HG03575 (cell line): Measurements from ENCODE around the gene PDZK1IP1.
"Not testable (repeated sequence)": the region's sequence is repeated elsewhere in the genome, so short reads cannot be mapped to it uniquely, and the experiment has no call there.

Experiments
- ATAC-seq: cut with Tn5 transposase; IDR thresholded peaks from one replicate; pipeline ENCODE4 v1.9.1; 2021; ENCODE audit not compliant: unreplicated experiment, insufficient number of reproducible peaks, low FRiP score; ENCODE audit errors: extremely low read depth

The PDZK1IP1 gene

DNA sequence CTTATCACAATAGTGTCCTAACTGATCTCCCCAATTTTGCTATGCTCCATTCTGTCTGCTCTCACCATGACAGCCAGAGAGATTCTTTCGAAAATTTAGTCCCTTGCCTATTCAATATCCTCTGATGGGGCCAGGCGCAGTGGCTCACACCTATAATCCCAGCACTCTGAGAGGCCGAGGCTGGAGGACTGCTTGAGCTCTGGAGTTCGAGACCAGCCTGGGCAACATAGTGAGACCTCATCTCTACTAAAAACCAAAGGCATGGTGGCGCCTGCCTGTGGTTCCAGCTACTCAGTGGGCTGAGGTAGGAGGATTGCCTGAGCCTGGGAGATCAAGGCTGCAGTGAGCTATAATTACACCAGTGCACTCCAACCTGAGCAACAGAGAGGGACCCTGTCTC lies 16.1 kb upstream of the PDZK1IP1 start:
- no peak for ATAC-seq

DNA sequence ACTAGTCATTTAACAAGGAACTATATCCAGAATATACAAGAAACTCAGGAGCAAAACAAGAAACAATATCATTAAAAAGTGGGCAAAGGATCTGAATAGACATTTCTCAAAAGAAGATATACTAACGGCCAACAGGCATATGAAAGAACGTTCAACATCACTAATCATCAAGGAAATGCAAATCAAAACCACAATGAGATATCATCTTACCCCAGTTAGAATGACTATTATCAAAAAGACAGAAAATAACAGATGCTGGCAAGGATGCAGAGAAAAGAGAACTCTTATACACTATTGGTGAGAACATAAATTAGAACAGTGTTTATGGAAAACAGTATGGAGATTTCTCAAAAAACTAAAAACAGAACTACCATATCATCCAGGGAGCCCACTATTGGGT lies 13.7 kb upstream of the PDZK1IP1 start:
- not testable (repeated sequence) for ATAC-seq

DNA sequence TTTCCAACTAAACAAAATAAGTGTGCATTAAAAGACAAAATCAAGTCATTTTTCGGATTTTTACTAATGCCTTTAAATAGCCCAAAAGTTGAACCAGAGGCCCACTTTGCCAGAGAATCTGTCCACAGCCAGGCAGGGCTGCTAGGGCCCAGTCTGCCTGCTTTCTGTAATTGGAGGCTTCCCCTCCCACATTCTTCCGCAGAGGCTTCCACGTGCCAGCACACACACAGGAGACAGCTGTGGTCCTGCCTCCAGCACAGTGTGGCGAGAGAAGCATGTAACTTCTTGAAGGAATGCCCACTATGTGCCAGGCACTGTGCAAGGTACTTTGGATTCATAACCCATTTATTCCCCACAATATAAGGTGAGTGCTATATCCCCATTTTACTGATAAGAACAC lies 11.3 kb upstream of the PDZK1IP1 start:
- no peak for ATAC-seq

DNA sequence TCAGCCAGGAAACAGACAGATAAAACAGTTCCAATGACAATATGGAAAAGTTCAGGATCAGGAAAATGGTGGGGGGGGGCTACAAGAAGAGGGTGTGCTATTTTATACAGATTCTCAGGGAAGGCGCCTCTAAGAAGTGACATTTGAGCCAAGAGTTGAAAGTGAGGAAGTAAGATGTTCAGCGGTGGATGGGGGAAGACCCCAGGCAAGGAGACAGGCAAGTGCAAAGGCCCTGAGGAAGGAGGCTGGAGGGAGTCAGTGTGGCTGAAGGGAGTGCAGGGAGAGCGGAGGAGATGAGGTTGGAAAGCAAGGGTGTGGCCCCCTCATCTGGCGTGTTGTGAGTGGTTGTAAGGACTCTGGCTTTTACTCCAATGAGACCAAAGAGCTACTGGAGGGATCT lies 8.4 kb upstream of the PDZK1IP1 start:
- no peak for ATAC-seq

DNA sequence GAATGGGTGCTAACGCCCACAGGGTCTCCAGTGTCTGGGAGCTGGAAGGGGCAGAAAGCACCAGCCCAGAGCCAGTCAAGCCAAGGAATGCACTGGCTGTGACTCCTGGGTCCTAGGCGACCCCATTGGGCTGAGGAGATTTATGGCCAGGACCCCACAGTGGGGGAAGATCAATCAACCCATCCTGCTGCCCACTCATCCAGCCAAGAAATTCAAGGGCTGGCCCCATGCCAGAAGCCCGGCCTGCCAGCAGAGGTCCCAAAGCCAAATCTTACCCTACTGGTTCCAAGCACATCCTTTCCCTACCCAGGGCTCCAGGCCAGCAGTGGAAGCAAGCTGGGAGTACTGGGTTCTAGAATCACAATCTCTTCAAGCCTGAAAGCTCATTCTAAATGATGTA lies 6.8 kb upstream of the PDZK1IP1 start:
- ATAC-seq: no peak

DNA sequence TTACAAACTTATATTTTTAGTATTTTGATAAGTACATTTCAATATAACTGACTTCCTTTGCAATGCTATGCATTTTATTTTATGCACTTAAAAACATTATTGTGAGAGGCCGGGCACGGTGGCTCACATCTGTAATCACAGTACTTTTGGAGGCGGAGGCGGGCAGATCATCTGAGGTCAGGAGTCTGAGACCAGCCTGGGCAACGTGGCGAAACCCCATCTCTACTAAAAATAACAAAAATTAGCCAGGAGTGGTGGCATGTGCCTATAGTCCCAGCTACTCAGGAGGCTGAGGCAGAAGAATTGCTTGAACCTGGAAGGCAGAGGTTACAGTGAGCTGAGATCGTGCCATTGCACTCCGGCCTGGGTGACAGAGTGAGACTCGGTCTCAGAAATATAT lies 6.1 kb upstream of the PDZK1IP1 start:
- ATAC-seq: not testable (repeated sequence)

DNA sequence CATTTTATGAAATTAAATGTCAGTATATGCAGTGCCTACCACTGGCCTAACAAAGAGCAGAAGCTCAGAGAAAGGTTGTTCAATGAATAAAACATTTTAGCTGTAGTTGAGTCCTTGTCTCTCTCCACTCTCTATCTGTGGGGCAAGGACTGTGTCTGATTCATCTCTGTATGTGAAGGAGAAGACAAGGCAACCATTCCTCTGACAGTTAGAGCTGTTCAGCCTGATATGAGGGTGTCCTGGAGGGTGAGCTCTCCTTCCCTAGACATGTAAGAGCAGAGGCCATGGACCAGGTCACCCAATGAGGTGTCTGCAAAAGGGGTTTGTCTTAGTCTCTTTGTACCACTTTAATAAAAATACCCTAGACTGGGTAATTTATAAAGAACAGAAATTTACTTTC lies 4.5 kb upstream of the PDZK1IP1 start:
- ATAC-seq: no peak

DNA sequence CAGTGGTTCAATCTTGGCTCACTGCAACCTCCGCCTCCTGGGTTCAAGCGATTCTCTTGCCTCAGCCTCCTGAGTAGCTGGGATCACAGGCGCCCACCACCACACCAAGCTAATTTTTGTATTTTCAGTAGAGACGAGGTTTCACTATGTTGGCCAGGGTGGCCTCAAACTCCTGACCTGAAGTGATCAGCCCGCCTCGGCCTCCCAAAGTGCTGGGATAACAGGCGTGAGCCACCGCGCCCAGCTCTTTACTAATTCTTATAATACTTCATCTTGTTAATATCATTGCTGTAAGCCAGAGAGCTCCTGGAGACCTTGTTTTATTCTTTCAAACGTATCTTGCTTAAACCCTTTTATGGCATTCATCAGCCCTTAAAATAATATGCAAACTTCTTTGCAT lies 3.7 kb upstream of the PDZK1IP1 start:
- not testable (repeated sequence) for ATAC-seq

DNA sequence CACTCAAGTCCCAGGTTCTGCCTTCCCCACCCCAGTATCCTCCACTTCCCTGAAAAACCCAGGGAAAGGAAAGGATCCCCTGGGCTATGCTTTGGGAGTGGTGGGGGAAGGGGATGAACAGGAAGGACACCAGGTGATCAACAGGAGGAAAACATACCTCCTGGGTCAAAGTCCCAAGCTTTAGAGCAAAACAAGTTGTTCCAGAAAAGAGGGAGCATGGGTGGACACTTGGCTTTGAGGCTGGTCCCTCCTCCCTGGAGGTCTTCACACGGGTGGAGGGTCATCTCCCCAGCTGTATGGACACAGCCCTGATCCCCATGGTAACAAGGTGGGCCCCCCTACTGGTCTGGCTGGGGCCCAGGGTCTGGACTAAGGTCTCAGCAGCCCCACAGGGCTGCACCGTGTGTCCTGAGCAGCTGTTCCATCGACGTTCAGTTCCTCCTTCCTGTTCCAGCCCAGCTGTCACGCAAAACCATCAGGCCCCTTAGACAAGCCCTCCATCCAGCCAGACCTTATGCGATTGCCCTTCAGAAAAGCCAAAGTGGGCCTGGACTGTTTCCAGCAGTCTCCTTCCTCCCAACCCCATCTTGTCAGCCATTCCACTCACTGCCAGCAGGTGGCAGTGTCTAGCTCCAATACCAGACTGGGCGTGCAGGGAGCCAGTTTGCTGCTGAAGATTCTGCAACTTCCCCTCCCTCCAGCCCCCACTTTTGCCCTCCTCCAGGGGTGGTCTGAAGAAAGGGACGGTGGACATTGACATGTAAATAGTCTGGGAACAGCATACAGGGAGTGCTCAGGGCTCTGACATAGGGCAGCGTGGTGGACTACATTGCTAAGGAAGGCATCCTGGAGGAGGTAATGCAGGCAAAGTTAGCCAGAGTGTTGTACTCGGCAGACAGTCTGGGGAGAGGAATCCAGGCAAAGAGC lies 2.9 kb upstream of the PDZK1IP1 start:
- ATAC-seq: no peak

DNA sequence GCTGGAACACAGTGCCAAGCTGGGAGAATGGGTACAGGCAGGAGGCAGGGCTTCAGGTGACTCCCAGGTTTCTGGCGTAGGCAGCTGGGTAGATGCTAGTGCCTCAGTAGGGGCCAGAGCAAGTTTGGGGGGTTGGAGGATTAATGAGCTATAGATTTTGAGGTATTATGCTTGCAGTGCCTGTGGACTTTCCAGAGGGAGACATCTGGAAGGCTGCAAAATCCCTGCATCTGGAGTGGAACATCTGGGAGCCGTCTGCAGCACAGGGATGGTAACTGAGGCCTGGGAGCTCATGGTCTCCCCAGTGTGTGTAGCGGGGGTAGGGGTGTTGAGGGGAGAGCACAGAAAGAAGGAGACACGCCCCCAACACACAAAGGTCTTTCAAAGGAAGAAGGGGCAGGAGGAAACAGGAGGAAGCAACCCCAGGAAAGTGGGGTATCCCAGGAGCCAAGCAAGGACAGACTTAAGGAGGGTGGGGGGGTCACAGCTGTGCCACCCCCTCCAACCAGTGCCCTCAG lies 2.2 kb upstream of the PDZK1IP1 start:
- ATAC-seq: no peak

DNA sequence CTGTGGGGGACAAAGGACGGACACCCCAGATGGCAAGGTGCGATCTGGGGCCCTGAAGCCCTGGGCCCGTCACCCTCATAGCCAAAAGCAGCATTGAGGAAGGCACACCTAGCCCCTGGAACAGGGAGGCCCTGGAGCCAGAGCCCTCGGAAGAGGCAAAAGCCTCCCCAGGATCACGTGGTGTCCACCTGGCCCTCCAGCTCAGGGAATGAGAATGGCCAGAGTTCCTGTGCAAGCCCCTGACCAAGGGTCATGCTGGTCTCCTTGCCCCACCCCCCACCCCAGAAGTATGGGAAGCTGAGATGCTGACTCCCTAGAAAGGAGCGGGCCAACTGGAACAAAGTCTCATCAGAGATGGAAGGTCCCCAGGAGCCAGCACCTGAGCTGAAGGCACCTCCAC lies 1.0 kb upstream of the PDZK1IP1 start:
- ATAC-seq: no peak

DNA sequence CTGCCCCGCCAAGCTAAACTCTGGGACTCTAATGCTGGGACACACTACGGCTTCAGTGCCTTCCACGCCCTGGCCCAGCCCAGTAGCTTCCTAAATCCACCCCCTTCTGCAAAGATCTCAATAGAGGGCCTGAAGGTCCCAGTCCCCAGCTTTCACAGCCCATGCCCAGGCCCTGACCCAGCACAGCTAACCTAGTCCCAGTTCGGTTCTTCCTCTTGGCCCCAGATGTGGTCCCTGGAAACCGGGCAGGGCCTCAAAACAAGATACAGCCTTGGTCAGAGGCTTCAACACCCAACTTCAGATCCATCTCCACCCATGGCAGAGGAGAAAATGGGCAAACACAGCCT lies 646 bp upstream of the PDZK1IP1 start:
- no peak for ATAC-seq

DNA sequence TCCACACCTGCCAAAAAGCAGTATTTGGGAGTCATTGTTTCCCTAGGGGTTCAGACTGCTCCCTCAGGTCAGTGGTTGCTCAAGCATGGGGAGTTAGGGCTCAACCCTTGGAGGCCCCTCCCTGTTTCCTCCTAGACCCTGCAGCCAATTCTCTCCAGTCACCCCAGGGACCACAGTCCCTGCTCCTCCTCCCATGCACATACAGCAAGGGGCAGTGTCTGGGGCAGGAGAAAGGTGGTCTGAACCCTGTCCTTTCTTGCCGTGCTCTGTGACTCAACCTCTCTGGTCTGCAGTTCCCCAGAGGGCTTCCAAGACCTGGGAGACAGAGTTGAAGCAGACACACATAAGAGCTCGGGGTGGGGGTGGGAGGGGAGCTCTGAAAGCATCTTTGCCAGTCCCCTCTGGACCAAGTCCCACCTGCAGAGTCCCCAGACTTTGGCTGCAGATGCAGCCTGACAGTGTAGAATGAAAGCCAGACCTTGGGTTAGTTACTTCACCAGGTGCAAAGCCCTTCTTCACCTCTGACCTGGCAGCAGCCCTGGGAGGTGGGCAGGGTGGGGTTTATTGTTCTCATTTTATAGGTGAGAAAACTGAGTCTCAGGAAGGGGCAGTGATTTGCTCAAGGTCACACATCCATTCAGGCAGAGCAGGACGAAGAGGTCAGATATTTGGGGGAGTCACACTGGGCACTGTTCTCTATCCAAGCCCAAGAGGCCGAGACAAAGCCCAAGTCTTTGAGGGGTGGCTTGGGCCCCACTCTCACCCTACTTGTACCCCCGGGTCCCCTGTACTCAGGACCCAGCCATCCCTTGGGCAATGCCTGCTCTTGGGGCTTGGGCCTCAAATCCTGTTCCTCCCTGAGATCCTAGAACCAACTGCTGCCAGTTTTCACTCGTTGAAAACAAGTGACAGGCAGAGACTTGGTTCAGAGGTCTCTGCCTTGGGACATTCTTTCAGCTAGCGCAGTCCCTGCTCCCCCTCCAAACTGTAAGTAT lies 748 bp downstream of the PDZK1IP1 start:
- ATAC-seq: no peak

DNA sequence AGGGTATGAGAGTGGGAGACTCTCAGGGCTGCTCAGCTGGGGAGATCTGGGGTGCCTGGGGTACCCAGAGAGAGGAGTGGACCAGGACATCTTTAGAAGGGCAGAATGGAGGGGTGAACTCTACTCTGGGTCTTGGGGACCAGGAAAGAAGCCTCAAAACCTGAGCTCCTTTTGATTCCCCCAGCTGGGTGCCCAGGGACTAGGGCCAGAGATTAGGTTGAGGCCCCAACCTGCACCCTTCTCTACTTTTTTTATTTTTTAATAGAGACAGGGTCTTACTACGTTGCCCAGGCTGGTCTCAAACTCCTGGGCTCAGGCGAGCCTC lies 1.9 kb downstream of the PDZK1IP1 start:
- ATAC-seq: no peak

DNA sequence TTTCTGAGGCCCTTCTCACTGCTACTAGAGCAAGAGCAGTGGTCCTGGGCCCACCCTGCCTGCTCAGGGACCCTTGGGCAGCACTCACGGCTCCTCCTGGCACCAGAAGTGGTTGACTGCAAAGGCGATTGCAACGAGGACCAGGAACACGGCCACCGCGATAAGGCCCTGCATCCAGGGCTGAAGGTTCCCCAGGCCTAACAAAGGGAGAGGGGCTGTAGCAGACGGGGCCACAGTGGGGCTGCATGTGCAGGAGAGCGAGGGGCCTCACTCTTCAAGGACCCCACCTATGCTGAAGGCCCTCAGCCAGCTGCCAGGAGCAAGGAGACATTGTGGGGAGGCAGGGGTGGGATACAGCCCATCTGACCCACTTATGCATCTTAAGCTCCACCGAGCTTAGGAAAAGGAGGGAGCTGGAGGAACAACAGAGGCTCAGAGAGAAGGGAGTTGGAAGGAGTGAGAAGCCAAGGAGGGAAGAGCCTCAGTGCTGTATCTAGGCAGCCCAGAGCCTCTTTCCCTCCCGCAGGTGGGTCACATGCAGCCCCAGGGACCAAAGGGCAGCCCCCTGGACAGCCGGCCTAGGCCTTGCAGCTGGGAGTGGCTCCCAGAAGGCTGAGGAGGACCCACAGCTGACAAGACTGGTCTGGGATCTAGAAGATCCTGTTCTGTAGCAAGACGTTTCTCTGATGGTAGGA lies 2.5 kb downstream of the PDZK1IP1 start:
- ATAC-seq: no peak

DNA sequence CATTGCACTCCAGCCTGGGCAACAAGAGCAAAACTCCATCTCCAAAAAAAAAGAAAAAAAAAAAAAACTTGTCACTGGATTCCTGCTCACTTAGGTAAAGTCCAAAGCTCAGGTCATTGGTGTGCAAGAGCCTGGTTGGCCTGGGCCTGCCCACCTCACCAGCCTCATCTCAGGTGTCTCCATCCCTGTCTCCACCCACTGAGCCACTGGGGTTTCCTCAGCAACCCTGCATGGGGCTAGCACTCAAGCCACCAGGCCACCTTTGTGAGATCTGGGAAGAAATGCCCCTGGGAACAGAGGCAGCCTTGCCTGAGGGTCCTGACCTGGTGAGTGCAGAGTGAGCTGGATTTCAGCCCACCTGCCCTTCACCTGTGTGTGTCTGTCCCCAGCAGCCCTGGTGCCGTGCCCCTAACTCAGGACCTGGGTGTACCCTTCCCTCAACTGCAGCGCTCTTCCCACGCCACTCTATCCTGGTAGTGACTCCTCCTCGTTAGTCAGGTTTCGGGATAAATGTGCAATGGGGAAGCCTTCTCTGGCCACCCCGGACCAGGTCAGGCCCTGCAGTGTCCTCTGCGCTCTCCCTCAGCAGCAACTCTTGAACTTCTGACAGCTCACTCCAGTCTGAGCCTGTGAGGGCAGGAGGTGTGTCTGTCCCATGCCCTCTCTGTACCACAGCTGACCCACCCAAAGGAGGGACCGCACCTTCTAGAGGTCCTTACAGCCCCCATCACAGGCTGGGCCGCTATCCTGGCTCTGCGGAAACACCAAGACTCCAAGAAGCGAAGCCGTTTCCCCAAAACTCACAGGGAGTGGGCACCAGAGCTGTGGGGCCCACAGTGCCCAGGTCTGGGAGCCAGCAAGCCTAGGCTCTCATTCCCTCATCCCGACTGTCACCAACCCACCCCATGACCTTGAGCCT lies 3.3 kb downstream of the PDZK1IP1 start:
- ATAC-seq: no peak

DNA sequence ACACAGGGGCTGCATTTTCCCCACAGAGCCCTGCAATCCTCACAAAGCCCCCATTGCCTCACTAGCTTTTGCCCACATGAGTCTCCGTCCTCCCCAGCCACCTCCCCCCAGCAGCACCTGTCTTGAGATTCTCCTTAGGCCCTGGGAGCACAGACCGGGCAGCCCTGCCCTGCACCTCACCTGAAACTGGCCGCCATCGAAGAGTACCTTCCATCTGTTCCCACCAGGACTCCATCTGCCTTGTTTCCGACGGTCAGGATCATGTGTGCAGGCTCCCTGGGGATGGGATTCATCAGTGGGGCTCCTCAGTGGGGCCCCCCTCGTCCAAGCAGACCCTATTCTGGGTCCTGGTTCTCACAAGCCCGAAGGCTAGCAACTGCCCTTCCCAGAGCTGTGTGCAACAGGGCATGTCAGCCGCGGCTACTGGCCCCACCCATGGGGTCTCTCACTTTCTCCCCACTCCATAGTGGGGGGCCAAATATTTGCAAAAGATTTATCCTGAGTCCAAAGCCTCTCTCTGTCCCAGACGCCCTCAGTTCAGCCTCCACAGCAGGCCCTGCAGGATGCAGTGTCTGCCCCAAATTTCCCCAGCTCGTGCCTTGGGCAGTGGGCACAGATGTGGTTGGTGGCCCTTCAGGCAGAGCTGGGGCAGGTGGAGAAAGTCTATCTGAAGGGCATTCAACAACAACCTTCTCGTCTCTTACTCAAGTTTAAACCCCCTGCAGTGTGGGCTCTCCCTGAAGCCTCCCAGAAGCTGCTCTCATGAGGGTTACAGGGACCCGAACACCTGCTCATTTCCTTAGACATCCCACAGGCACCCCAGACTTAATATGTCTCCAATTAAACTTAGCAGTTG lies 4.8 kb downstream of the PDZK1IP1 start:
- no peak for ATAC-seq
